ENCODE data around the gene LLPH.

DNA sequence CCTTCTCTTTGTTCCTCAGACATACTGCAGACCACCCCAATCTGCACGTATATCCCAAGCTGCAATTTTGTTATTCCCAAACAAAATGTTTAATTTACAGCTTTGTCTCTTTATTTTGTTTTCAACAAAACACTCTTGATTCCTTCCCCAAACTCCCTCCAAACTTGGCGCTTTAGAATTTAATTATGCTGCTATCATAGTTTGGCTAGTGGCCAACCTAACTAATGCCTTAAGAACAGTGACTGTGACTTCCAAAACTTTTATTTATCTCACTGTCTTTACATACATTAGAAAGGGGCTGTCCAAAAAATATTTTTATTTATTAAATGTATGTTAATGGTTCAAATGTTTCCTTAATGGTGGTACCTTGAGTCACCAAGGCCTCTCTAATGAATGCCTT lies 32.2 kb upstream of the LLPH start:
- TF ChIP-seq GATA3 (IDR thresholded peaks at IDR 0.05; ENCODE audit: low read depth, low read length) (no peak), GATA2 (IDR thresholded peaks at IDR 0.05; ENCODE audit: low read depth, low read length) (no peak)

Data from SH-SY5Y (cell line).